ENCODE measurements around the gene EXOSC10. TPM values are rescaled to one million over a fixed set of nuclear protein-coding genes. Genes with fewer than 3 reads are reported as not detected.

Gene EXOSC10
- 10 to 100 TPM; 47.1 to 52.9 (median 50.7) TPM for total RNA-seq
- long read RNA-seq, donor 1, transcript EXOSC10-202 (25 exons, 2,808 nt): major isoform, 44 of 65 reads
- long read RNA-seq, donor 1, partial matches to known transcripts: 5 of 65 reads
- long read RNA-seq, donor 1, other reads (novel, unspliced or antisense): 16 of 65 reads
- long read RNA-seq, donor 2, transcript EXOSC10-202 (25 exons, 2,808 nt): major isoform, 10 of 19 reads
- long read RNA-seq, donor 2, partial matches to known transcripts: 5 of 19 reads
- long read RNA-seq, donor 2, other reads (novel, unspliced or antisense): 4 of 19 reads

- peak; percentile 95 to 98 (median 97) for DNase-seq
- TF ChIP-seq CTCF (IDR thresholded peaks at IDR 0.05): no peak
- peak within 1 kb of the TSS; percentile 100 for H3K4me3 ChIP-seq
- H3K4me1 ChIP-seq (ENCODE audit: low read depth): peaks cover 10% of the 10 kb centered on the region
- peaks cover 14% of the 10 kb centered on the region for H3K36me3 ChIP-seq (ENCODE audit: low read depth)
- peak; percentile 99 for ATAC-seq
- intact Hi-C loops (cut with DNase I, micrococcal nuclease): no loop called here
- no peaks in the 10 kb centered on the region for H3K9me3 ChIP-seq
Observed at GRCh38 chr1:11099310-11100148, at the start of gene EXOSC10. Gene EXOSC10, minus strand, starts transcription at chr1:11099869. Its CDS starts 38 bp downstream, at chr1:11099831.

GRCh38 chr1:11147197-11147770 lies 47.6 kb upstream of the EXOSC10 start:
- intact Hi-C loops (cut with DNase I, micrococcal nuclease): no loop called here
- Histone ChIP-seq H3K4me1 (ENCODE audit: low read depth) (no peaks in the 10 kb centered on the region), H3K36me3 (ENCODE audit: low read depth) (no peaks in the 10 kb centered on the region), H3K4me3 (no peak overlapping the region), H3K9me3 (no peaks in the 10 kb centered on the region)
- no peak for TF ChIP-seq CTCF (IDR thresholded peaks at IDR 0.05)
- DNase-seq: no peak
- no peak for ATAC-seq

GRCh38 chr1:11145741-11146140 lies 46.1 kb upstream of the EXOSC10 start:
- TF ChIP-seq CTCF (IDR thresholded peaks at IDR 0.05): no peak
- no peaks in the 10 kb centered on the region for H3K9me3 ChIP-seq

GRCh38 chr1:11144570-11145256 lies 45.0 kb upstream of the EXOSC10 start:
- no peaks in the 10 kb centered on the region for H3K4me1 ChIP-seq (ENCODE audit: low read depth)
- no peak for ATAC-seq
- no peak overlapping the region for H3K4me3 ChIP-seq
- no peak for DNase-seq
- H3K36me3 ChIP-seq (ENCODE audit: low read depth): no peaks in the 10 kb centered on the region
- TF ChIP-seq CTCF (IDR thresholded peaks at IDR 0.05): no peak
- intact Hi-C loops (cut with DNase I, micrococcal nuclease): no loop called here
- no peaks in the 10 kb centered on the region for H3K9me3 ChIP-seq

More at GRCh38 chr1:11145741-11146140, 46.1 kb upstream of the EXOSC10 start:
- H3K4me3 ChIP-seq: no peak overlapping the region
- no peaks in the 10 kb centered on the region for H3K4me1 ChIP-seq (ENCODE audit: low read depth)
- ATAC-seq (no peak), DNase-seq (no peak)
- no peaks in the 10 kb centered on the region for H3K36me3 ChIP-seq (ENCODE audit: low read depth)
- intact Hi-C loops (cut with DNase I, micrococcal nuclease): no loop called here

GRCh38 chr1:11143907-11144306 lies 44.2 kb upstream of the EXOSC10 start:
- no peak for ATAC-seq

More at GRCh38 chr1:11143907-11144306, 44.2 kb upstream of the EXOSC10 start:
- Histone ChIP-seq H3K9me3 (no peaks in the 10 kb centered on the region), H3K36me3 (ENCODE audit: low read depth) (peaks cover 5% of the 10 kb centered on the region), H3K4me1 (ENCODE audit: low read depth) (no peaks in the 10 kb centered on the region), H3K4me3 (no peak overlapping the region)
- no peak for TF ChIP-seq CTCF (IDR thresholded peaks at IDR 0.05)
- no peak for DNase-seq
- intact Hi-C loops (cut with DNase I, micrococcal nuclease): no loop called here

Data from mucosa of descending colon (tissue), 3 donors.